Measurements from ENCODE around the gene SPRR2B. TPM values are rescaled to one million over a fixed set of nuclear protein-coding genes. Genes with fewer than 3 reads are reported as not detected.

SPRR2B gene
- total and polyA plus RNA-seq, 2 of the 4 experiments (the other 2 are of a cell fraction): not detected

GRCh38 chr1:153028766-153029165, 42.6 kb downstream of the SPRR2B start:
- in situ Hi-C loops (cut with MboI; ENCODE audit: low sequenced_read_pairs) (no loop called here), intact Hi-C loops (cut with micrococcal nuclease) (no loop called here), dilution Hi-C loops (cut with HindIII; ENCODE audit: low sequenced_read_pairs, unreplicated experiment) (no loop called here)
- ATAC-seq (ENCODE audit: low read depth) (no peak), DNase-seq (no peak)
- POLR2A ChIA-PET (ENCODE audit: unreplicated experiment): no interaction called here
- no peaks in the 10 kb centered on the region for H4K20me1 ChIP-seq (ENCODE audit: insufficient read depth, low read length)
- H4K5ac ChIP-seq (ENCODE audit: low read depth, low read length): no peak overlapping the region
- H3K4me3 ChIP-seq (ENCODE audit: insufficient read depth, low read depth, low read length): no peak overlapping the region
- no peaks in the 10 kb centered on the region for H3K27me3 ChIP-seq (ENCODE audit: control insufficient read depth, insufficient read depth, low read length)
- CTCF ChIA-PET: no interaction called here
- H3K79me1 ChIP-seq (ENCODE audit: low read depth in 1 of 2, low read length in 2 of 2): no peaks in the 10 kb centered on the region
- no TSS peak for BruUV-seq (replicated peaks)
- H3K9ac ChIP-seq (ENCODE audit: low read depth, low read length): no peak overlapping the region
- no peak overlapping the region for H3K4me2 ChIP-seq (ENCODE audit: low read depth, low read length)
- no peaks in the 10 kb centered on the region for H3K36me3 ChIP-seq (ENCODE audit: control insufficient read depth, insufficient read depth, low read length)
- no peaks in the 10 kb centered on the region for H3K9me1 ChIP-seq (ENCODE audit: insufficient read depth, low read length)
- H3K4me1 ChIP-seq (ENCODE audit: control insufficient read depth, insufficient read depth, low read length): no peaks in the 10 kb centered on the region
- no peak overlapping the region for H2BK20ac ChIP-seq (ENCODE audit: low read depth, low read length)
- H3K14ac ChIP-seq (replicated peaks; ENCODE audit: low read depth, low read length): no peak overlapping the region
- H2BK120ac ChIP-seq (ENCODE audit: low read depth, low read length): no peak overlapping the region
- H4K8ac ChIP-seq (ENCODE audit: low read depth in 2 of 2, low read length in 2 of 2): no peak overlapping the region
- H3K56ac ChIP-seq (ENCODE audit: extremely low read depth, insufficient read depth, low read length): no peak overlapping the region
- H3K27ac ChIP-seq (ENCODE audit: insufficient read depth, low read length): no peak overlapping the region
- no peak overlapping the region for H3K4ac ChIP-seq (ENCODE audit: low read depth, low read length)
- TF ChIP-seq CHD1 (IDR thresholded peaks at IDR 0.05; ENCODE audit: low read depth, low read length): no peak
- no peak for TF ChIP-seq RFX5 (IDR thresholded peaks at IDR 0.05; ENCODE audit: low read depth, low read length)
- no peak for TF ChIP-seq MAZ (IDR thresholded peaks at IDR 0.05; ENCODE audit: borderline replicate concordance, low read depth, low read length)
- H3K18ac ChIP-seq (ENCODE audit: low read depth, low read length): no peak overlapping the region
- no peak overlapping the region for H2BK5ac ChIP-seq (ENCODE audit: low read depth, low read length, poor library complexity, severe bottlenecking)
- no CpG with 5 or more reads among the region's 1 CpG for WGBS, 2 experiments (ENCODE audit: extremely low coverage in 2 of 2, insufficient read length in 1 of 2)
- H2BK15ac ChIP-seq (ENCODE audit: low read depth, low read length): no peak overlapping the region
- H2AFZ ChIP-seq (replicated peaks; ENCODE audit: low read length, poor library complexity): no peak overlapping the region
- H3K9me3 ChIP-seq (ENCODE audit: control insufficient read depth, insufficient read depth, low read length): no peaks in the 10 kb centered on the region
- no peak overlapping the region for H2AK5ac ChIP-seq (ENCODE audit: low read depth, low read length)
- H3K23ac ChIP-seq (ENCODE audit: low read depth, low read length): no peak overlapping the region
- no peak overlapping the region for H2AK9ac ChIP-seq (replicated peaks; ENCODE audit: low read depth, low read length, poor library complexity)
- no peak overlapping the region for H4K91ac ChIP-seq (ENCODE audit: insufficient read depth, low read depth, low read length)

Measured in IMR-90 (cell line).